HG02623 (cell line): ENCODE results near the gene C5orf46.
"Not testable (repeated sequence)": the region's sequence is repeated elsewhere in the genome, so short reads cannot be mapped to it uniquely, and the experiment has no call there.

Source experiments
- ATAC-seq: cut with Tn5 transposase; IDR thresholded peaks from one replicate; pipeline ENCODE4 v1.9.1; 2021; ENCODE audit warnings: moderate library complexity; ENCODE audit not compliant: unreplicated experiment

The C5orf46 gene

GRCh38 chr5:147906326-147907095 lies at the start of gene C5orf46:
Gene C5orf46, minus strand, starts transcription at chr5:147906538. Its CDS starts 37 bp downstream, at chr5:147906501.
- ATAC-seq, result no peak

- ATAC-seq, result no peak
Measured at GRCh38 chr5:147954971-147955370, 48.6 kb upstream of the C5orf46 start.

DNA sequence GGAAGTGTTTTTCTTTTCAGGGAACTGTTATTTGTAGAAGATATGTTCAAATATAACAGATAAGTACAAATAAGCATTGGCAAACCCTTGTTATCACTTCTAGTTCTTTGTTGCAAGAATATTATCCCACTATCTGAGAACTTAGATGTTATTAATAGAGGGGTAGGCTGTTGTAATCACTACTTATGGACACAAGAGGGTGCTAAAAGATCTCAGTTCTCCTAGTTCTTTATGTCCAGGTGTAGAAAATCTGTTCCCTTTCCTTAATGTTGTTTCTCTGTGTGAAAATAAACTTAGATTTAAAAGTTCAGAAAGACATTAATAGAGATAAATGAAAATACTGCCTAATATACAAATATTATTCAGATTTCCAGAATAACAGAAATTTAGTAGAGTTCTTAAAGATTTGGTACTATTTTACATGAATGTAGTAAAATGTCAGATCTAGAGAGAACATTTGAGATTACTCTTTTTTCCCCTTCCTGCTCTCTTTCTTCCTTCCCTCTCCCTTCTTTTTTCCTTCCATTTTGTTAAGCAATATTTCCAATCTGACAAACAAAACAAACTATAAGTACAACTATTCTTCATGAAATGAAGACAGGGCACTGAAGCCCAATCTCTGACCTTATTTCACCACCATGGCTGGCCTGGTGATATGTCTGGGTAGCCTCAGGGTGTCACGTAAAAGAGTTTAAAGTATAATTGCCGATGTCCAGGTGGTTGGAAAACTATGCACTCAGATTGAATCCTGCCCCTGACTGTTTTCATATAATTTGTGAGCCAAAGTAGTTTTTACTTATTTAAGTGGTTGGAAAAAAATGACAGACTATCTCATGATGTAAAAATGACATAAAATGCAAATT lies 43.6 kb upstream of the C5orf46 start:
- ATAC-seq, result peak; percentile 70

GRCh38 chr5:147946658-147947274 lies 40.4 kb upstream of the C5orf46 start:
- ATAC-seq, result not testable (repeated sequence)

- no peak for ATAC-seq
Measured at GRCh38 chr5:147939431-147940114, 33.2 kb upstream of the C5orf46 start.

DNA sequence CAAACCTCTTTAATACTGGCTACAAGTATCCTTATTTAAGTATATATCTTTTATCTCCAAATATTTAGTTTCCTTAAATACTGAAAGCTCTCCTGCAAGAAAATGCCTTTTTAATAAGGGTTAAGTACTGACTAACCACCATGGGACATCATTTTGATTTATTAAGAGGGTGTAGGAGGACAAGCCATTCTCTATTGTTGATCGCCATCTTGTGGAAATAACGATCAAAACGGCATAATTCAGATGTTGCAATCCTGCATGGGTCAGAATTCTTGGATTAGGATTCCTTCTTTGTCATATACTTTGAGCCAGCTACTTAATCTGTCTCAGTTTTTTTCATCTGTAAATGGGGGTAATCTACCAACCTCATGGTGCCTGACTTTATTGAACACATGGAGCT lies 28.7 kb upstream of the C5orf46 start:
- no peak for ATAC-seq

DNA sequence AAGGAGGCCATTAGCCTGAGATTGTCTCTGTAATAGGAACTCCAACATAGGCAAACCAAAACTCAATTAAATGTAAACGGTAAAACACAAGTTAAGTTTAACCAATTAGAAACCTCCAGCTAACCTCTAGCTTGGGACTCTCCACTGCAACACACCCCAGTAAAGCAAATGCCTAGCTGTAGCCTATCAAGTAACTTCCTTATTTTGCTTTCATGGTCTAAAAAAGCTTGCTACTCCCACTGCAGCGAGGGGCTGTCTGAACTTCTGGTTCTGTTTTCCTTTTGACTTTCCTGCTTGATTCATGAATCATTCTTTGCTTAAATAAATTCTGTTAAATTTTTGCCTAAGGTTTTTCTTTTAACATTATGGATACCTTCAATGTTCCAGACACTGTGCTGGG lies 24.4 kb upstream of the C5orf46 start:
- peak; percentile 88 for ATAC-seq

DNA sequence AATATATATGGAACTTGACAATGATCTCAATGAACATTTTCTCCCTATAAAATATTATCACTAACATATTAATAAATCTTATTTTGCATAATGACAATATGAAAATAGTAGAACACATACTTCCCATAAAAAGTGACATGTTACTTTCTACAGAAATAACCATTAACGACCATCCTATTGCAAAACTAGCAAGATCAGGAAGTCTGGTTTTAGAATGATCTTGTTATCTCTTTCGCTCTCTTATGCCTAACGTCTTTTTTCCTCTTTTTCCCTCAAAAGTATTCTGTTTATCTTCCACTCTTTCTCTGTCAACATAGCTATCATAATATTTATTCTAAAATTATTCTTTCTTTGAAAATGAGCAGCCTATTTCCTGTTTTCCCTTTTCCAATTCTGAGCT lies 21.6 kb upstream of the C5orf46 start:
- no peak for ATAC-seq

DNA sequence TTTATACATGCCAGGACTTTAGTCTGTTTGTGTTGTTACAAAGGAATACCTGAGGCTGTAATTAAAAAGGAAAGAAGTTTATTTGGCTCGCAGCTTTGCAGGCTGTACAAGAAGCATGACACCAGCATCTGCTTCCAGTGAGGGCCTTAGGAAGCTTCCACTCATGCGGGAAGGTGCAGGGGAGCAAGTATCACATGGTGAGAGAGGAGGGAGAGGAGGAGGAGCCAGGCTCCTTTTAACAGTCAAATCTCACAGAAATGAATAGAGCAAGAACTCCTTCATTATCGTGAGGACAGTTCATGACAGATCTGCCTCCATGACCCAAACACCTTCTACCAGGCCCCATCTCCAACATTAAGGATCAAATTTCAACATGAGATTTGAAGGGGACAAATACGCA lies 18.7 kb upstream of the C5orf46 start:
- ATAC-seq, result no peak

DNA sequence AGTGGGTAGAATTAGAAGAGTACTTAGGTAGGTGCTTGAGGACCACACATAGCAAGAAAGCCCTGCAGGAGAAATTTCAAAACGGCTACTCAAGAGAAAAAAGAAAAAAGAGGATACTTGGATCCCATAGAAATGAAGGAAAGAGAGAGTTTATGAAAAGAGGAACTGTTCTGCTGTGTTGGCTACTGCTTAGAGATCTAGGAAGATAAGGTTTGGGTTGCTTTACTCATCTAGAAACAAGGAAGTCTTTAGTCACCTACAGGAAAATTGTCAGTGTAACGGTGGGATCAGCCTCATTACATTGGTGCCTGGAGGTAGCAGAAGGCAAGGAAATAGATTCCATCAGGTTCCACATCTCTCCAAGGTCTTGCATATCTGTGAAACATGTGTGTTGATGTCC lies 14.8 kb upstream of the C5orf46 start:
- ATAC-seq, result no peak

GRCh38 chr5:147920420-147921030 lies 14.2 kb upstream of the C5orf46 start:
- ATAC-seq, result no peak

GRCh38 chr5:147918899-147919298 lies 12.6 kb upstream of the C5orf46 start:
- no peak for ATAC-seq

- ATAC-seq, result no peak
Measured at GRCh38 chr5:147918101-147918685, 11.9 kb upstream of the C5orf46 start.

DNA sequence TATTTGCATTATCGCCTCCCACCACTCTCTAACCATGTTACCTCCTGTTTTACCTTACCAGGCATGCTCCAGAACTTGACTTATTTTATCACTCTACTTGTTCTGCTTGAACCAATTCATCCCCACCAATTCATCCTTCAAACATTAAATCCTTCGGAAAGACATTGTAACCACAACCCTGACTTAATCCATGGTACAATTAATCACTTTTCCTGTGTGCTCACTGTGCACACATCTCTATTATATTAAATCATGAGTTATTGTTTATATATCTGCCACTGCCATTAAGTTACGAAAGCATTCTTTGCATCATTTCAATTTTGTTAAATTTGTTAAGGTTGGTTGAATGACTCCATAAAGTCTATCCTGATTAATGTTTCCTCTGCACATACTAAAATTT lies 7.4 kb upstream of the C5orf46 start:
- ATAC-seq, result no peak

- no peak for ATAC-seq
Measured at GRCh38 chr5:147912011-147912410, 5.7 kb upstream of the C5orf46 start.

DNA sequence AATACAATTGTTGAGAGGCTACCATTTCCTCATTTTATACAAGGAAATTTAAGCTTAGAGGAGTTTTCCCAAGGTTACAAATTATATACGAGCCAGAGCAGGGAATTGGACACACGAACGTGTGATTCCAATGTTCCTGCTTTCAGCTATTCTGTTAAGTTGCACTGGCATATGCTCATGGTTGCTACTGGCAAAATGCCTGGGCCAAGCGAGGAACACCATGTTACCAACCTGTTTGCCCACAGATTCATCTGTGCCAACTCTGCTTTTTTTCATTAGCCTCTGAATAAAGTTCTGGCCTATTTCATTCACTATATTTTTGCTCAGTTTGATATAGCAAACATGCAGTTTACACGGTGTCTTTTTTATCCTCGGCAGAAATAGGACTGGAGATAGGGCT lies 5.1 kb upstream of the C5orf46 start:
- no peak for ATAC-seq

DNA sequence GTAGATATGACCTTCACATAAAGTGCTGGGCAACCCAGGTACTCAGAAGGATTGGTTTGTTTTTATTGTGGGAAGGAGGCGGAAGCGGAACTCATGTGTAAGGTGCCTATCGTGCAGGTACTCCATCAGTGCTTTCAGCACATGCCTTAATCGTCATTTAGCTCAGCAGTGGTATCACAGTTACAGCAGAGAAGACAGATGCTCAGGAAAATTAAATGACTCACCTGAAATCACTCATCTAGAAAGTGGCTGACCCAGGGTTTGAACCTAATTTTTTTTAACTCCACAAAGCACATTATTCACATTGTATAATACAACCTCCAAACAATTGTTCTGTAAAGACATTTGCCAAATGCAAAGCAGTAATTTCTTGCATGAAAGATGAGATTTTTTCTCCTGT lies 2.2 kb downstream of the C5orf46 start:
- ATAC-seq, result no peak

DNA sequence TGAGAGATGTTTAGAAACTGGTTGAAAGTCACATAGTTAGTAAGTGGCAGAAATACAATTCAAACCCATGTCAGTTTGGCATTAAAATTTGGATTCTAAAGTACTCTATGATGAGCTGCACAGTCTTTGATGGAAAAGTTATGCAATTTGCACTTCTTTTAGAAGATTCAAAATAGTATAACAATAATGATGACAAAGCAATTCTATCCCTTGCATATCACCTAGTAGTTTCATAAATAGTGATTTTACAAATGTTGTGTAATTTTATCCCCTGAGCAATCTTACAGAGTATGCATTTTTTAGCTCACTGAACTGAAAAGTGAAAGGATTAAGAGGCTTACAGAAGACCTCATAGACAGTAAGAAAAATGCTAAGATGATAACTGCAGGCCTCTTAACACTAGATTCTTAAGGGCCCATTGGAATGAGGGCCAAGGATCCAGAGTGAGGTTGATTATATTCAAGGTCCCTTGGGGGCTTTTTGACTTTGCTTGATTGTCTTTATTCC lies 3.7 kb downstream of the C5orf46 start:
- ATAC-seq, result no peak

GRCh38 chr5:147901599-147902039 lies 4.7 kb downstream of the C5orf46 start:
- ATAC-seq, result no peak

DNA sequence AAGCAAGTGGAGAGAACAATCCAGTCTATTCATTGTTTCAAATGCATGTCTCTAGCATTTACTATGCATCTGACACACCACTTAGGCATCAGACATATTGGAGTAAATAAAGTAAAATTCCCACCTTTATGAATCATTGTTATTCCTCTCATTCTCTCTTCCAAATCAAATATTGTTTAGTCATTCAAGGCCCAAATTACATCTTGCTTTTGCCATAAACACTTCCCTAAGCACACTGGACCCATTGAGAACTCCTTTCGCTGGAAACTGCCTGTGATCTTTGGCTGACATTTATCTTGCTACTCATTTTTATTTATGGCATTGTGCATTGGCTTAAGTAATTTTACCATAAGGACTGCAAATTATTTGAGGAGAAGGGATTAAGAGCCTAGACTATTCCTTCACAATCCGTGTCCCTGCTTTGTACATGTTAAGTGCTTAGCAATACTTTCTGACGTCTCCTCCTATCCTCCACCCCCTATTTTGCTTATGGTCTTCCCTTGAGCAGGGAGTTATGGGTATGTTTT lies 7.4 kb downstream of the C5orf46 start:
- no peak for ATAC-seq
